HepG2 (cell line): ENCODE data around the gene CCDC97. TPM values are rescaled to one million over a fixed set of nuclear protein-coding genes. Genes with fewer than 3 reads are reported as not detected.
A peak's percentile ranks its signal among the peaks of the same experiment; 100 is the strongest.

Experiments used
- ATAC-seq: fragments of 200-7000 bp; cut with Tn5 transposase; 3 replicates; pipeline ENCODE4 v1.9.1; 2020; ENCODE audit warnings: mild to moderate bottlenecking, moderate library complexity
- BruUV-seq: library from RNA; stranded (reverse); fragments of 400-500 nt; replicated peaks from 2 replicates; lab custom pipeline; 2021; lab: Mats Ljungman, UMichigan
- CTCF ChIA-PET: fragments of 300-600 bp; formaldehyde crosslinking; extraction: SDS; loops from one replicate; lab custom pipeline; 2021; ENCODE audit warnings: low total read pairs, inconsistent platforms, low intra/inter-chr PET ratio; lab: Yijun Ruan, JAX
- POLR2A ChIA-PET: fragments of 350-600 bp; sonication (Branson Sonifier 250); formaldehyde crosslinking; loops from one replicate; lab custom pipeline; 2020; ENCODE audit warnings: antibody characterized with exemption, inconsistent platforms; lab: Yijun Ruan, JAX
- DNase-seq: peaks from one replicate; pipeline ENCODE4 v3.0.0-alpha.2; 2015; ENCODE audit warnings: low spot score
- FAIRE-seq: peaks from 3 replicates; lab custom pipeline; 2011; peaks lifted over from hg19 to GRCh38; lab: Jason Lieb, UNC
- H2AFZ ChIP-seq: one replicate; pipeline ENCODE4 v1.6.1; 2011; ENCODE audit warnings: low read length, inconsistent platforms
- H3K27ac ChIP-seq: fragments of 300-600 bp; 3 replicates; pipeline ENCODE4 v1.8.0; 2011; ENCODE audit warnings: mixed run types, mild to moderate bottlenecking, mixed read lengths, low read length, inconsistent platforms; ENCODE audit not compliant: insufficient read depth; ENCODE audit errors: extremely low read length
- H3K27me3 ChIP-seq, 2 experiments: fragments of 200-600 bp in 1 of 2; 2 replicates in 1 of 2; 3 replicates in 1 of 2; pipeline versions ENCODE4 v1.6.0 to v1.8.0; 2011; ENCODE audit warnings: low read length in 2 of 2, mild to moderate bottlenecking in 2 of 2, moderate library complexity in 2 of 2, inconsistent platforms in 1 of 2; ENCODE audit not compliant: insufficient read depth in 2 of 2, control insufficient read depth in 1 of 2
- H3K36me3 ChIP-seq, 2 experiments: fragments of 200-600 bp in 1 of 2; replicated peaks in 1 of 2; 2 replicates in 1 of 2; 3 replicates in 1 of 2; pipeline versions ENCODE4 v1.5.1 to v1.8.0; 2011; ENCODE audit warnings: low read length in 2 of 2, inconsistent platforms in 1 of 2; ENCODE audit not compliant: insufficient read depth in 2 of 2, control insufficient read depth in 1 of 2
- H3K4me1 ChIP-seq: 2 replicates; pipeline ENCODE4 v1.5.1; 2012; ENCODE audit warnings: low read length, inconsistent platforms; ENCODE audit not compliant: insufficient read depth
- H3K4me2 ChIP-seq: 2 replicates; pipeline ENCODE4 v1.6.0; 2011; ENCODE audit warnings: low read depth, low read length, inconsistent platforms
- H3K4me3 ChIP-seq, 3 experiments: fragments of 200-600 bp in 1 of 3; sonication (generic), shearing (Covaris generic) in 1 of 3; replicated peaks in 1 of 3; 2 replicates each; pipeline ENCODE4 v1.5.1; 2011 to 2016; ENCODE audit warnings: low read length in 3 of 3, inconsistent platforms in 2 of 3, low read depth in 2 of 3, mild to moderate bottlenecking in 2 of 3, control low read depth in 1 of 3, mixed read lengths in 1 of 3; ENCODE audit not compliant: insufficient read depth in 1 of 3
- H3K79me2 ChIP-seq: one replicate; pipeline ENCODE4 v1.6.1; 2011; ENCODE audit warnings: low read length, inconsistent platforms; ENCODE audit not compliant: insufficient read depth
- H3K9ac ChIP-seq: 2 replicates; pipeline ENCODE4 v1.6.0; 2011; ENCODE audit warnings: mild to moderate bottlenecking, low read depth, low read length, inconsistent platforms; ENCODE audit not compliant: insufficient read depth
- H3K9me3 ChIP-seq: 2 replicates; pipeline ENCODE4 v1.5.1; 2012; ENCODE audit warnings: mild to moderate bottlenecking, low read length
- H4K20me1 ChIP-seq: 2 replicates; pipeline ENCODE4 v1.6.0; 2011; ENCODE audit warnings: inconsistent platforms, mild to moderate bottlenecking, low read length, moderate library complexity; ENCODE audit not compliant: insufficient read depth
- ATF1 ChIP-seq: IDR thresholded peaks from 2 replicates; pipeline ENCODE4 v1.6.1; 2016; ENCODE audit warnings: mild to moderate bottlenecking, control low read depth
- CHCHD3 ChIP-seq: sonication (generic); formaldehyde crosslinking; IDR thresholded peaks from 2 replicates; pipeline ENCODE4 v1.8.0; 2022; ENCODE audit warnings: mild to moderate bottlenecking, missing genetic modification reagents, moderate library complexity
- FOXM1 ChIP-seq: sonication (generic); formaldehyde crosslinking; IDR thresholded peaks from 2 replicates; pipeline ENCODE4 v1.5.0; 2020; ENCODE audit warnings: missing genetic modification reagents
- HMGA1 ChIP-seq: sonication (generic); formaldehyde crosslinking; conservative IDR thresholded peaks from 2 replicates; pipeline ENCODE4 v1.4.0; 2020; ENCODE audit warnings: missing genetic modification reagents
- HOXA9 ChIP-seq: sonication (generic); formaldehyde crosslinking; IDR thresholded peaks from 2 replicates; pipeline ENCODE4 v1.8.1; 2022; ENCODE audit warnings: missing genetic modification reagents, mild to moderate bottlenecking, moderate library complexity, borderline replicate concordance
- JUNB ChIP-seq: sonication (generic); formaldehyde crosslinking; IDR thresholded peaks from 2 replicates; pipeline ENCODE4 v1.8.0; 2022; ENCODE audit warnings: missing genetic modification reagents, mild to moderate bottlenecking, borderline replicate concordance
- MTA3 ChIP-seq: sonication (generic); formaldehyde crosslinking; IDR thresholded peaks from 2 replicates; pipeline ENCODE4 v1.4.0; 2020; ENCODE audit warnings: missing genetic modification reagents
- SUZ12 ChIP-seq: fragments of 150-350 bp; IDR thresholded peaks from 2 replicates; pipeline ENCODE4 v1.6.1; 2014; ENCODE audit warnings: low read depth, low read length
- ZNF333 ChIP-seq: sonication (generic); formaldehyde crosslinking; IDR thresholded peaks from 2 replicates; pipeline ENCODE4 v1.4.0; 2020; ENCODE audit warnings: mild to moderate bottlenecking, missing genetic modification reagents, borderline replicate concordance
- ZSCAN21 ChIP-seq: sonication (generic); formaldehyde crosslinking; IDR thresholded peaks from 2 replicates; pipeline ENCODE4 v1.8.0; 2022; ENCODE audit warnings: mild to moderate bottlenecking, missing genetic modification reagents, moderate library complexity, borderline replicate concordance
- WGBS: methylation state at CpG from one replicate; pipeline ENCODE4 v1.1.6; 2017; ENCODE audit warnings: low lambda C conversion rate; 5-methylcytosine and 5-hydroxymethylcytosine counted together
- in situ Hi-C: cut with HindIII; loops from 2 replicates; pipeline ENCODE4 v1.10.0; 2017; ENCODE audit warnings: low pct_unique_long_range_greater_than_20kb; ENCODE audit not compliant: extremely low pct_ligation_motif_present
- intact Hi-C: fragments of 100-400 bp; cut with micrococcal nuclease; formaldehyde crosslinking; loops from one replicate; pipeline ENCODE4 v1.10.0; 2022; ENCODE audit not compliant: unreplicated experiment
- polyA plus RNA-seq, 8 experiments: library from polyadenylated mRNA; depleted of rRNA in 3 of 8; stranded (reverse) in 7 of 8; unstranded in 1 of 8; fragments of >200 nt; fragmentation: Illumina TruSeq in 4 of 8; extraction: Trizol in 4 of 8; gene quantifications; 2 replicates each; pipeline versions ENCODE4 v1.2.1 to v1.2.3, GENCODE V29; 2011 to 2016; ENCODE audit warnings: low read depth in 4 of 8, missing spikeins in 1 of 8, mixed read lengths in 1 of 8; ENCODE audit not compliant: insufficient read depth in 1 of 8
- total RNA-seq, 5 experiments: library from RNA; depleted of rRNA; stranded (reverse); fragments of >200 nt; fragmentation: Illumina TruSeq; extraction: Trizol; gene quantifications; 2 replicates each; pipeline ENCODE4 v1.2.3, GENCODE V29; 2016; ENCODE audit warnings: low read depth in 1 of 5

Gene CCDC97
- total and polyA plus RNA-seq, 2 of the 13 experiments (the other 11 are each of a cell fraction or from before 2014, with no cell fraction given): 6.2 to 7.3 TPM

- TF ChIP-seq ZSCAN21 (CRISPR knock-in tag) (no peak), FOXM1 (CRISPR knock-in tag) (no peak), CHCHD3 (no peak), HMGA1 (no peak), SUZ12 (no peak), MTA3 (CRISPR knock-in tag) (no peak), JUNB (CRISPR knock-in tag) (no peak)
These were observed 566 bp upstream of the CCDC97 start (continued) for GRCh38 chr19:41309180-41310032.

- WGBS: 21% methylated on average over 5 of the region's 5 CpGs
- no peaks in the 10 kb centered on the region for H4K20me1 ChIP-seq
- no TSS peak for BruUV-seq
- ATAC-seq: no peak
- H3K79me2 ChIP-seq: peaks cover 25% of the 10 kb centered on the region
- no peak for DNase-seq
- H3K4me1 ChIP-seq: peaks cover 28% of the 10 kb centered on the region
- no peak overlapping the region for H2AFZ ChIP-seq
- H3K27ac ChIP-seq: peak overlapping the region; percentile 91
- no peak for FAIRE-seq
- TF ChIP-seq ZSCAN21 (CRISPR knock-in tag): no peak
- no peak for TF ChIP-seq ZNF333 (CRISPR knock-in tag)
- no peak for TF ChIP-seq ATF1 (CRISPR knock-in tag)
- TF ChIP-seq HOXA9 (CRISPR knock-in tag): no peak
- peaks cover 18 to 30% of the 10 kb centered on the region in 2 experiments; a peak in 4 of 5 replicates for H3K36me3 ChIP-seq
- no peaks in the 10 kb centered on the region for H3K9me3 ChIP-seq
- intact Hi-C loops (no loop called here), in situ Hi-C loops (loop anchor here (5.0 kb wide), 1 partner anchor 41 kb away; the partner anchor contains the start of gene TGFB1)
- peak overlapping the region; percentile 90 for H3K9ac ChIP-seq
- CTCF ChIA-PET: no interaction called here
- H3K4me3 ChIP-seq: peak overlapping the region; percentile 72 to 90 (median 85)
- POLR2A ChIA-PET: interaction anchor here (1.1 to 5.3 kb wide), 4 partner anchors 12 to 85 kb away, joined by 3 to 55 read pairs (median 20); partner anchors contain the start of genes HNRNPUL1 and TGFB1
- H3K4me2 ChIP-seq: peak overlapping the region; percentile 84
- H3K27me3 ChIP-seq: no peaks in the 10 kb centered on the region
These were observed 1.1 kb downstream of the CCDC97 start for GRCh38 chr19:41311072-41311471.
